ENCODE data around the gene CASR.
"Not testable (repeated sequence)": the region's sequence is repeated elsewhere in the genome, so short reads cannot be mapped to it uniquely, and the experiment has no call there.

The CASR gene

GRCh38 chr3:122183521-122183892 lies at the start of gene CASR:
CASR (plus strand) TSS chr3:122183668; CDS start chr3:122254190, 70,522 bp downstream.
- no peak for DNase-seq

GRCh38 chr3:122146466-122146865 lies 37.0 kb upstream of the CASR start:
- no peak for DNase-seq

DNA sequence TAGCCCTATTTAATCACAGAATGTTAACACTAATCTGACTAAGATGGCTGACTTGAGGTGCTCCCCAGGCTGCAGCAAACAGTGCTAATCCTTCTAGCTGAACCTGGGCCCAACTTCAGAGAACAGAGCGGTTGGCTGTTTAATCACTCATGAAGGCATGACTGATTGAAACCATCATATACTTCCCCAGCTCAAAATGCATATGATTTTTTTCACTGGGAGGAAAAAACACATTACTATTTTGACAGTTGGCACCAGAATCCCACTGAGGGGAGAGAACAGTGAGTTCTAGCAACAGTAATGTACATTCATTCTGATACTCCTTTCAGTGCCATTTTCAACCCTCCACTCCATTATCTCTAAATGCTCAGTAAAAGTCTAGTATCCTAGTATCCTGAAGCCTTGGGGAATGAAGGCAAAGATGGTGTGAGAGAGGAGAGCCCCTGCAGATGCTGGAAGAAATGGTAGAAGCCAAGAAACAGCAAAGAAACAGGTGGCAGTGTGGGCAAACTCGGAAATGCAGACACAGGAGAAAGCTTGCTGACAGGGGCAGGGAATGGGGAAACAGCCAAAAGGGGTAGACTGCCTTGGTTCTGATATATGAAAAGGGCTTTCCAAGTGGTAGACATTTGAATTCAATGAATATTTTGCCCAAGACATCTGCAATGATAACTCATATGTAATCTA lies 34.4 kb upstream of the CASR start:
- no peak for DNase-seq

DNA sequence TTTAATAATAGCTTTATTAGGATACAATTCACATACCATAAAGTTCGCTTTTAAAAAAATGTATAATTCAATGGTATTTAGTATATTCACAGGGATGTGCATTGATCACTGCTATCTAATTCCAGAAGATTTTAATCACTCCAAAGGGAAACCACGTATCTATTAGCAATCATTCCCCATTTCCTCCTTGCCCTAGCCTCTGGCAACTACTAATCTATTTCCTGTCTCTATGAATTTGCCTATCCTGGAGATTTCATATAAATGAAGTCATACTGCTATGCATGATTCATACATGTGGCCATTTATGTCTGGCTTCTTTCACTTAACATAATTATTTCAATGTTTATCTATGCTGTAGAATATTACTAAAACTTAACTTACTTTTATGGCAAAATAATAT lies 32.0 kb upstream of the CASR start:
- DNase-seq: no peak

- not testable (repeated sequence) for DNase-seq
Observed at GRCh38 chr3:122164983-122165382, 18.5 kb upstream of the CASR start.

- no peak for DNase-seq
Observed at GRCh38 chr3:122167630-122168029, 15.8 kb upstream of the CASR start.

DNA sequence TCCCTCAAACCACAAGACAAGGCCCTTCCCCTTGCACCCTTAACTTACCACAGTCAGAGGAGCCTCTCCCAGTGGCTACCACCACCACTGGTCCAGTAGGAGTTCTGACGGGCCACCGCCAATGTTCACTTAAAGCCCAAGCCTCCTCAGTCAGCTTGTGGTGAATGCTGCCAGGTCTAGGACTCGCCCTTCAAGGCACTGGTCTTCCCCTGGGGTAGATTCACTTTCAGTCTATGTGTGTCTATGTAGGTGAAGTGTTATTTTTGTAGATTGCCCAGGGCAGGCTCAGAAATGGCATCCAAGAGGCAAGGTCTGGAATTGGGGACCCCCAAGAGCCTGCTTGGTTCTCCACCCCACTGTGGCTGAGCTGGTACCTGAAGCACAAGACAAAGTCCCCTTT lies 15.4 kb upstream of the CASR start:
- DNase-seq: no peak

GRCh38 chr3:122169911-122170310 lies 13.6 kb upstream of the CASR start:
- no peak for DNase-seq

- DNase-seq: not testable (repeated sequence)
Observed at GRCh38 chr3:122171361-122171760, 12.1 kb upstream of the CASR start.

- DNase-seq: no peak
Observed at GRCh38 chr3:122178711-122179110, 4.8 kb upstream of the CASR start.

DNA sequence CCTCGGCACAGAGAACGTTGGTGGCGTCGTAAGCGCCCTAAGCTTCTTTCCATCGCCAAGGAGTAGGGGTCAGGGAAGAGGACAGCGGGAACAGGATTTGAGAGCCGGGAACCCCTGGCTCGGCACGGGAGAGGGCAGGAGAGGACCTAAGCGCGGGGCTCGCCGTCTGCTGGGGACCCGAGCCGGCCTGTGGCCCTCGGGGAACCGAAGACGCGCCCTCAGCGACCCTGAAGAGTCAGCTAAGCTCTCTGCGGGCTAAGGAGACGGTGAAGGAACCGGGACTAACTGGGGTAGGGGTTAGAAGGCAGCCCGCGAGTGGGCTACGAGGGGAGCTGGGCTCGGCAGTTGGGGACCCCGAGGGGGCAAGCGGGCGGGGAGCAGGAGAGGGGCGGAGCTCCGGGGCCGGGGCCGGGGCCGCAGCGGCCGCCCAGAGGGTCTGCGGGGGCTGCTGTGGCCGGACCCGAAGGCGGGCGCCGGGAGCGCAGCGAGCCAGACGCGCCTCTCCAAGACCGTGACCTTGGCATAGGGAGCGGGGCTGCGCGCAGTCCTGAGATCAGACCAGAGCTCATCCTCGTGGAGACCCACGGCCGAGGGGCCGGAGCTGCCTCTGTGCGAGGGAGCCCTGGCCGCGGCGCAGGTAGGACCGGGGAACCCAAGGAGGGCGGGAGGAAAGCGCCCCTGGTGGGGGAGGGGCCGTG lies 574 bp downstream of the CASR start:
- no peak for DNase-seq

GRCh38 chr3:122184591-122184929 lies 1.1 kb downstream of the CASR start:
- DNase-seq: no peak

- DNase-seq: no peak
Observed at GRCh38 chr3:122186372-122186771, 2.9 kb downstream of the CASR start.

DNA sequence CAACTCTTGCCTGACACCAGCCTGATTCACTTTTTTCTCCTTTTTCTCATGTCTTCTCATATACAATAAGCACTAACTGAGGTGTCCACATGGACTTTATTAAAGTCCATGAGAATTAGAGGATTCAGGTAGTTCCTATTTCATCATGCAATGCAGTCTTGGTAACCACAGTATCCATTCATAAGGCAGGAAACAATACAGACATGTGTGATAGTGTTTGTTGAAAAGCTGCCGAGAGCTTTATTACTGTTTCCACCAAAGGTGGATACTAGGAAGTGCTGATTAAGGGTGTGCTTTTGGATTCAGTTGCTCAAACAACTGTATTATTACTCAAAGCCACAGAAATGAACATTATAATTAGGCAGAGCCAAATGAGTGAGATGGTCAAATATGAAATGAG lies 5.3 kb downstream of the CASR start:
- DNase-seq: no peak

DNA sequence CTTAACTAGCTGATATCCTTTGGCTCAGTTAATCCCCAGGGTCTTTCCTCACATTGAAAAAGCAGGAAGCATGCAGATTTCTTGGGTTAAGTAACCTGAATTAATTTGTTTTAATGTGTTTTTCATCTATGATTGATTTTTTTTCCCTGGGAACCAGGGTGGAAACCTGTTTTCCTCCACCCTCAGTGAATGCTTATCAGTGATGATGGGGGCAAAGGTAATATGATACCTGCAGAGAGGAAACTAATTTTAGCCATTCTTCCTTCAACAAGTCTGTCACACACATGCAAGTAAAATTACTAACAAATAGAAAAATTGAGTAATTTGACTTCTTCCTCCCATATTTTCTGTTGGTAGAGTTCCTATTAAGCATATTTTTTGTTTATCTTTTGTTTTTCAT lies 5.9 kb downstream of the CASR start:
- no peak for DNase-seq

DNA sequence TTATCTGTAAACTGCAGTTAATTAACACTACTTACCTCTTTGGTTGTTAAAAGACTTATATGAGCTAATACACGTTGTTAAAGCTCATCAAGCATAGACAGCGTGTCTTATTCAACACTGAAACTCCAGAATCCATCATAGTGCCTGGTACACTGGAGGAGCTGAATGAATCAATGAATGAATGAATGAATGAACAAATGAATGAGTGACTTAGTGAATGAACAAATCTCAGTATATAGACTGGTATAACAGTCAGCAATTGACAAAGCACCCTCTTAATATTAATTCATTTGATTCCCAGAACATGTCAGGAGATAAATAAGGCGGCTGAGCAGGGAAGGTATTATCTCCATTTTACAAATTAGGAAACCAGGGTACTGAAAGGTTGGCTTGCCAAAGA lies 7.1 kb downstream of the CASR start:
- DNase-seq: no peak

- DNase-seq: no peak
Observed at GRCh38 chr3:122198966-122199365, 15.5 kb downstream of the CASR start.

DNA sequence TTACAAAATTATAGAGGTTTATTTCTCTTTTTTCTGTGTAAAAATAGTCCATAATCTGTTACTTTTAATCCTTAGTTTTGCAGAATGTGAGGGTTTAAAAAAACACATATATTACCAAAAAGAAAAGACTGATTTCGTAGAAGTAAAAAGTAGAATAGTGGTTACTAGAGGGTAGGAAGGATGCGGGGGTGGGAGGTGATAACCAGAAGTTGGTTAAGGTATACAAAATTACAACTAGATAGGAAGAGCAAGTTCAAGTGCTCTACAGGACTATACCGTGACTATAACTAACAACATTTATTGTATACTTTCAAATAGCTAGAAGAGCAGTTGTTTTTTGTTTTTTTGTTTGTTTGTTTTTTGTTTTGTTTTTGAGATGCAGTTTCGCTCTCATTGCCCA lies 16.1 kb downstream of the CASR start:
- no peak for DNase-seq

- no peak for DNase-seq
Observed at GRCh38 chr3:122200661-122201060, 17.2 kb downstream of the CASR start.

DNA sequence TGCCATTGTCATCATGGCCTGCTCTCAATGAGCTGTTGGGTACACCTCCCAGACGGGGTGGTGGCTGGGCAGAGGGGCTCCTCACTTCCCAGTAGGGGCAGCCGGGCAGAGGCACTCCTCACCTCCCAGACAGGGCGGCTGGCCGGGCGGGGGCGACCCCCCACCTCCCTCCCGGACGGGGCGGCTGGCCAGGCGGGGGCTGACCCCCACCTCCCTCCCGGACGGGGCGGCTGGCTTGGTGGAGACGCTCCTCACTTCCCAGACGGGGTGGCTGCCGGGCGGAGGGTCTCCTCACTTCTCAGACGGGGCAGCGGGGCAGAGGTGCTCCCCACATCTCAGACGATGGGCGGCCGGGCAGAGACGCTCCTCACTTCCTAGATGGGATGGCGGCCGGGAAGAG lies 18.0 kb downstream of the CASR start:
- not testable (repeated sequence) for DNase-seq

DNA sequence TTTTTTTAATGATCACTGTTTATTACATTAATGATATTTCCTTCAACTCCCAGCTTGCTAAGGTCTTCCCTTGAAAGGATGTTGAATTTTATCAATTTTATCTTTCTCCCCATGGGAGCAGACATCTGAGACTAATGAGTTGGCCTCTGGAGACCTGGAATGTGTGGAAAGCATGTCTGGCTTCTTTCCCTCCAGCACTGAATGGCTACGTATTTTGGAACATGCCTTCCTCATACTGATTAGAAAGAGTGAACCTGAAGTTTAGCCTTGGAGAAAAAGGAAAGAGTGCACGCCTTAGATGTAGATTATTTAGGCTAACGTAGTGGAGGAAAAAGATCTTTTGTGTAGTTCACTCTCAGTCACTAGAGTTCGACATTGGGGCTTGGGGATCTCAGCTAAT lies 25.1 kb downstream of the CASR start:
- DNase-seq: no peak

DNA sequence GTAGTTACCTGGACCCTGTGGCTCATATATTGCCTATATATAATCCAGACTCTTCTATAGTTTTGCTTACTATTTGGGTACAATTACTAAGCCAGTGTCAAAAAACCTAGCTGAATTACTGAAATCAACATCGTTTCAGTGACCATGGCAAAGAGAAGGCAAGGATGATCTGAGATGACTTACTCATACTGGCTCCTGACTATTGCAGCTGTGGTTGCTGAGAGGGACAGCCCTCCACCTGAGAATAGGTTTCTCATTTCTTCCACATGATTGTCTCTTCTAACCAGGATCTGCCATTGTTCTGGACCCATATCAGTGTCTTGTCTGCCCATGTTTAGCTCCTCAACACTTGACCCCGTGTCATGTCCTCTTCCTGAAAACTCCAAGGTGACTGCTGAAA lies 30.2 kb downstream of the CASR start:
- DNase-seq: no peak

GRCh38 chr3:122214711-122215110 lies 31.2 kb downstream of the CASR start:
- no peak for DNase-seq

DNA sequence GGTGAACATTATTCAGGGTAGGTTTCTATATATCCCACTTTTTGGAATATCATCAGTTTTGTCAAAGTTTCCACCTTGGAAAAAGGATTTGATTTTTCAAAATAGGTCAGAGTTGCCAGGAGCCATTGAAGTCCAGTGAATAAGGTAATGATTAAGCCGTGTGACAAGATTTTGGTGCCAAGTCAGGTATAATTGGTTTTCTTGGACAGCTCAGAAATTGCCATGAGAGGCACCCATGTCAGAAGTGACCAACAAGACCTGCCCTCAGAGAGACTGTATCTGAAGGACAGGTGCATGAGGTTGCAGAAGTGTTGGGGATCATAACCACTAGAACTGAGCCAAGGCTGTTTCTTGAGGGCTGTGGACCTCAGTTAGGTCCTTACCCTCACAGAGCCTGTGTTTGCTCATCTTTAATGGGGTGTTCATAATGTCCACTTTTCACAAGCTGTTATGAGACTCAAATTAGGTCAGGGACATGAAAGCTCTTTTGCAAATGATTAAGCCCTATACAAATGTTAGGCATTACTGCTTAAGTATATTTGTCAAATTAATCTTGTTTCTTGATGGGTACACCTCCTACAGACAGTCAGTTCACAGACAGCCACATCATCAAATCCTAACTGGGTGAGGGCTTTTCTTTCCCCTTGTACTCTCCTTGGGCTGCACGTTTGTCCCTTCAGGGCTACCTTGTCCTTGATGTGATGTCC lies 32.3 kb downstream of the CASR start:
- no peak for DNase-seq

Data from DMS 273 treated with DMSO at 0.1 percent for 48 hours (cell line).